Stimulated activated CD8-positive, alpha-beta memory T cell treated with anti-CD3 and anti-CD28 coated beads, Interleukin-4, amount 100 ng/mL, for 4 hours (primary cell): Measurements from ENCODE around the gene TAAR5.
"Not testable (repeated sequence)": the region's sequence is repeated elsewhere in the genome, so short reads cannot be mapped to it uniquely, and the experiment has no call there.

Source experiments
- DNase-seq, 2 donors: peaks; one replicate each; pipeline ENCODE4 v3.0.0-alpha.2; 2020; ENCODE audit warnings: low read depth in 2 of 2, low spot score in 1 of 2

Gene TAAR5

GRCh38 chr6:132589454-132589853 is at the start of gene TAAR5:
Gene TAAR5, minus strand, starts transcription at chr6:132589741. Its CDS starts 55 bp downstream, at chr6:132589686.
- DNase-seq, result no peak

DNA sequence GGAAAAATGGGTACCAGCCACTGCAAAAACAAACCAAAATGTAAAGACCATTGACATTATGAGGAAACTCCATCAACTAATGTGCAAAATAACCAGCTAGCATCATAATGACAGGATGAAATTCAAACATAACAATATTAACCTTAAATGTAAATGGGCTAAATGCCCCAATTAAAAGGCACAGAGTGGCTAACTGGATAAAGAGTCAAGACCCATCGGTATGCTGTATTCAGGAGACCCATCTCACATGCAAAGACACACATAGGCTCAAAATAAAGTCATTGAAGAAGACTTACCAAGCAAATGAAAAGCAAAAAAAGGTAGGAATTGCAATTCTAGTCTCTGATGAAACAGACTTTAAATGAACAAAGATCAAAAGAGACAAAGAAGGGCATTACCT is 47.6 kb upstream of the TAAR5 start:
- DNase-seq, result not testable (repeated sequence)

DNA sequence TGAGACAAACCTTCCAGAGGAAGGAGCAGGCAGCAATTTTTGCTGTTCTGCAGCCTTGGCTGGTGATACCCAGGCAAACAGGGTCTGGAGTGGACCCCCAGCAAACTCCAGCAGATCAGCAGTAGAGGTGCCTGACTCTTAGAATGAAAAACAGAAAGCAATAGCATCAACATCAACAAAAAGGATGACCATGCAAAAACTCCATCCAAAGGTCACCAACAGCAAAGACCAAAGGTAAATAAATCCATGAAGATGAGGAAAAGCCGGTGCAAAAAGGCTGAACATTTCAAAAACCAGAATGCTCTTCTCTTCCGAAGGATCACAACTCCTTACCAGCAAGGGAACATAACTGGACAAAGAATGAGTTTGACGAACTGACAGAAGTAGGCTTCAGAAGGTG is 46.4 kb upstream of the TAAR5 start:
- not testable (repeated sequence) for DNase-seq

GRCh38 chr6:132635288-132635687 is 45.7 kb upstream of the TAAR5 start:
- DNase-seq, result not testable (repeated sequence)

- DNase-seq, result no peak
Observed at GRCh38 chr6:132634796-132635195, 45.3 kb upstream of the TAAR5 start.

- no peak for DNase-seq
Observed at GRCh38 chr6:132633362-132633761, 43.8 kb upstream of the TAAR5 start.

GRCh38 chr6:132624175-132624574 is 34.6 kb upstream of the TAAR5 start, which contains the start of gene TAAR2:
Gene TAAR2, minus strand, starts transcription at chr6:132624275. Its CDS starts 0 bp downstream, at chr6:132624275.
- DNase-seq, result no peak

DNA sequence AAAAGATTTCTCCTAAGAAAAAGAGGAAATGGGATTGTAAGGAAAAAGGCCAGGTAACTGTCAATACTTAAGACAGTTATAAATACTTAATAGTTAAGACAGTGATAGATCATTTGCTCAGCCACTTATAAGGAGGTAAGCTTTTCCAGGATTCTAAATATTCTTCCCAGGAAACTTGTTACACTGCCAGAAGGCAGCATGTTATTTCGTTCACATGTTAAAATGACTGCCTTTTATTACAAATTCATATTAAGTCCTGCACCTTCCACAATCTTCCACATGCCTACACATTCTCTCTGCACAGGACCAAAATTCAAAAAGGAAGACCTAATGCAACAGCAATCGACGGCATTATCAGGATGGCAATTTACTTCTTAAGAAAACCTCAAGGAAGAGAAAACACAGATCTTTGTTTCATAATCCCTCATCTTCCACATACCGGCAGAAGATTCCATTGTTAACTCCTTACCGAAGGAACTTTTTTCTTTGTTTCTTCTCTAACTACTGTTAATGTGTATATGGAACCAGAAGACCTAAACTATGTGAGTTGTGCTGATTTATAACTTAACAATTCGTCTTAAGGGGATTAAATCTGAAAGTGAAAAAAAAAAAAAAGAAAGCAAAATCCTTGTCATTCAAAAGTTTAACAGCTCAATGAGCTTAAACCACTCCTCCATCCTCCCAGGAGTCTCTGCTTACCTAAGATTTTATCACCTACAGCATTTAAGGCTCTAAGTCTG is 33.7 kb upstream of the TAAR5 start:
- no peak for DNase-seq

GRCh38 chr6:132616677-132617076 is 27.1 kb upstream of the TAAR5 start:
- DNase-seq, result no peak

GRCh38 chr6:132614554-132614953 is 25.0 kb upstream of the TAAR5 start:
- no peak for DNase-seq

GRCh38 chr6:132612449-132613108 is 23.0 kb upstream of the TAAR5 start:
- DNase-seq, result no peak

DNA sequence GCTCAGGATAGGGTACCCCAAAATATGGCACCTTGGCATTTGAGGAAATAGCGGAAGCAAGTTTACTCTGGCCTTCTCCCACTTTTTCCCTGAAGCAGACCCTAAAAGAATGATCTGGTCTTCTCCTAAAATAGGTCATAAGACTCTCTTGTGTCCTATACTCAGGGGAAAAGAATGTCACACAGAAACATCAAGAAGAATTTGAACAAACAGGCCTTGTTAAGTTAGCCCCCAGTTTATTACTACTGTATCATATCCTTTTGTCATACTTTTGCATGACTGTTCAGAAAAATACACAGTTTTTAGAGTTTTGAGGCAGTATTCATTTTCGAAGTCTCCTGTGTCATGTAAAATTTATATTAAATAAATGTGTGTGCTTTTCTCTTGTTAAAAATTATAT is 22.1 kb upstream of the TAAR5 start:
- no peak for DNase-seq

DNA sequence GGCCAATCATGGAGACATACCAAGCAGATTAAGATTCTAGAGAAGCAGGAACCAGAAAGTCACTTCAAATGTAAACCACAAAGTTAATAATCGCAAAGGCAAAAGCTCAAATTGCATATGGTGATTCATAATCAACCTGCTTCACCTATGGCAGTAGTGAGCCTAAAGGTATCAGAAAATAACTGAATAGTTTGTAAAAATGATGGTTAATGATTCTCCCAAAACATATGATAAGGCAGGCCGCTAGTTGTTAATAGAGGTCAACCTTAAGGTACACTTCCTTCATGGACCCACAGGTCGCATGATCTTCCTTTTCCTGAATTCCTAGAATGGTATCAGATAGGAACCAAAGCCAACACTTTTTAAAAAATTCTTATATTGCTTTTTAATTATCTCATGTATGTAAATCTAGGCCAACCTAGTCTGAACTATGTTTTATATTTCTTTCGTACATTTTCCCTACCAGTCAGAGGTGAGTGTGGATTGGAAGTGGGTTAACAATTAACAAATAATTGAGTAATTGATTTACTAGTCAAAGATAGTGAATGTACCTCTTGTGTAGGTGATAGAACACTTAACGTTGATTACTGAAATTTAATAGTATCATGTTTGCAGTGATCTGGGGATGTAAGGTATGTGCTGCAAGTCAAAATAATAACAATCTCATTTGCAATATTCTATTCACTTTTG is 18.1 kb upstream of the TAAR5 start:
- no peak for DNase-seq

DNA sequence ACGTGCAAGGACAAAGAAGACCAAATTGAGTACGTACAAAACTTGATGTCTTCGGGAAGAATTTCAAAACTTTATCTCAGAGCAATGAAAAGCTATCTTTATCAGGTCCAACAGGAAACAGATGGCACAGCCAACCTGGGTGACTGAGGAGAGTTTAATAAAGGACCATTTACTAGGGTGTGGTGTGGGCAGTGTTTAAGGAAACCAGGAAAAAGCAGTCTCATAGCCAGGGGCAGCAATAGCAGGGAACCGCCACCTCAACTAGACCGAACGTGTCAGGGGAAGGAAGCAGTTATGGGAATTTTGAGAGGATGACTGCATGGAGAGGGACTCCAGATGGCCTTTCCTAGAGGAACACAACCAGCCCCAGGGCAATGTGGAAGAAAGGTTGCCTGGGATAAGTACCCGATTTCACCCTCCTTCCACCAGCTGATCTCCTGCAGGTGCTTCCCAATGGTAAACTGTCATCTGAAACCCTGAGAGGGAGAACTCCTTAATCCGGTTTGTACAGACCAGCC is 15.2 kb upstream of the TAAR5 start:
- DNase-seq, result no peak

DNA sequence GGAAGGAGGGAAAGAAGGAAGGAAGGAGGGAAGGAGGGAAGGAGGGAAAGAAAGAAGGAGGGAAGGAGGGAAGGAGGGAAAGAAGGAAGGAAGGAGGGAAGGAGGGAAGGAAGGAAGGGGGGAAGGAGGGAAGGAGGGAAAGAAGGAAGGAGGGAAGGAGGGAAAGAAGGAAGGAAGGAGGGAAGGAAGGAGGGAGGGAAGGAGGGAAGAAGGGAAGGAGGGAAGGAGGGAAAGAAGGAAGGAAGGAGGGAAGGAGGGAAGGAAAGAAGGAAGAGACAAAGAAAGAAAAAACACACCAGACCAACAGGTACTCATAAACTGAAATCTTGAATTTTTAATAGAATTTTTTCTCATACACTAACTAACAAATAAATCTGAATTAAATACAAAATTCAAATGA is 11.4 kb upstream of the TAAR5 start:
- DNase-seq, result not testable (repeated sequence)

DNA sequence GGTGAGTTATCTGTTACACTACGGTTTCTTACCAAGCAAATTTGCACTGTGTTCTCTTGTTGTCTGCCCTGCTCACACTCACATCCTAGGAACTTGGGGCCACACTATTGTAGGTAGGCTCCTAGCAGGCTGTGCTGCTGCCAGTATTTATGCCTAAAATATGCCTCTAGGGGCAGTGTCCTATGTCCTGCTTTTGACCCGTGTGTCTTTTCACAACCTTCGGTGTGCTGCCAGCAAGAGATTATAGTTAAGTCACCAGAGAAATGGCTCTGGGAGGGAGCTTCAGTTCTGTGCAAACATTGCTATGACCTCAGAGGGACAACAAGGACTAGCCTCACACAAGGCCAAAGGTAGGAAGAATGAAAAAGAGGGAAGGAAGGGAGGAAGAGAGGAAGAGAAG is 8.9 kb upstream of the TAAR5 start:
- no peak for DNase-seq

DNA sequence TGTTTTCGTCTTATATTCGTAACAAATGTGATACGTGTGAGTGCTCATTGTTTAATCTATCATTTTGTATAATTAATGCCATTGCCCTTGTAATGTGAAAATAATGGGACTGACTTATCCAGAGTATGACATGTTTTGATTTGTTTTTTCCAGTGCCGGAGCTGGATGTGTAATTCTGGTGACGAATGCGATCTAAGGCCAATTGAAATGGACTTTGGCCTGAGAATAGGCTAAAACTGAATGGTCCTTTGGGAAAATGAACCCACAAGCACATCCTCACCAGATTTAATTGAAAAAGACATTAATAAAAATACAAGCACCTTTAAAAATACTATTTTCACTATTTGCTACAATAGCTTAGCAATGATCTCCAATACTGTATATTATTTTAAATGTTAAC is 6.7 kb upstream of the TAAR5 start:
- no peak for DNase-seq

GRCh38 chr6:132592855-132593254 is 3.3 kb upstream of the TAAR5 start:
- DNase-seq, result no peak

DNA sequence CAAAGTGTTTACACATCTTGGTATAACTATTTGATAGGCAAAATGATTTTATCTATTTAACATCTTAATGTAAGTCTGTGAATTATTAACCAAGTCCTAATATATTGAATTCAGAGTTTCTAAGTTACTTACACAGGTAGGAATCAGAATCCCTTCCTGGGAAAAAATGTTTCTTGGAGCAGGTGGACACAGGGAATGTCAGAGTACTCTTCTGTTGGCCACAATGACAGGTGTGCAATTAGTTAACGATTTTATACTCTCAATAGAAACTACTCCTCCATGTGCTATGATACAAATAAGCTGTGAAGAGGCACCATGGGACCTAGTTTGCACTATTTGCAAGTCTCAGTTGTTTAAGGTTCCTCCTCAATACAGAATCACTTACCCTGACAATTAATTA is 821 bp upstream of the TAAR5 start:
- DNase-seq, result no peak

GRCh38 chr6:132587424-132587823 is 2.1 kb downstream of the TAAR5 start:
- DNase-seq, result no peak

GRCh38 chr6:132584698-132585097 is 4.8 kb downstream of the TAAR5 start:
- DNase-seq, result no peak

- DNase-seq, result no peak
Observed at GRCh38 chr6:132571774-132572173, 17.8 kb downstream of the TAAR5 start.
